Activated CD4-positive, alpha-beta T cell treated with anti-CD3 and anti-CD28 coated beads for 48 hours (primary cell): ENCODE measurements around the gene VEGFB.

Source experiments
- DNase-seq: peaks from one replicate; pipeline ENCODE4 v3.0.0-alpha.2; 2020

Gene VEGFB

GRCh38 chr11:64263021-64263946, 28.9 kb downstream of the VEGFB start:
- DNase-seq: no peak

- DNase-seq: no peak
Measured at GRCh38 chr11:64263947-64264317, 29.5 kb downstream of the VEGFB start.

- DNase-seq: no peak
Measured at GRCh38 chr11:64264371-64264852, 30.0 kb downstream of the VEGFB start.

GRCh38 chr11:64265176-64266160, 31.1 kb downstream of the VEGFB start:
- DNase-seq: no peak

- DNase-seq: no peak
Measured at GRCh38 chr11:64266339-64266738, 32.0 kb downstream of the VEGFB start.

- DNase-seq: no peak
Measured at GRCh38 chr11:64267207-64267945, 33.0 kb downstream of the VEGFB start.

- DNase-seq: no peak
Measured at GRCh38 chr11:64268025-64268892, 33.9 kb downstream of the VEGFB start.

GRCh38 chr11:64268893-64269539, 34.6 kb downstream of the VEGFB start:
- peak; percentile 74 for DNase-seq

- peak; percentile 99 for DNase-seq
Measured at GRCh38 chr11:64269540-64270220, 35.3 kb downstream of the VEGFB start.

GRCh38 chr11:64275031-64275800, 40.8 kb downstream of the VEGFB start:
- DNase-seq: no peak

GRCh38 chr11:64275841-64276240, 41.5 kb downstream of the VEGFB start:
- no peak for DNase-seq

GRCh38 chr11:64276653-64277431, 42.5 kb downstream of the VEGFB start:
- DNase-seq: no peak

GRCh38 chr11:64278576-64279190, 44.3 kb downstream of the VEGFB start:
- DNase-seq: no peak

GRCh38 chr11:64281957-64282770, 47.8 kb downstream of the VEGFB start:
- DNase-seq: no peak

GRCh38 chr11:64283092-64283491, 48.7 kb downstream of the VEGFB start:
- DNase-seq: no peak

- peak; percentile 95 for DNase-seq
Measured at GRCh38 chr11:64284048-64284961, 49.9 kb downstream of the VEGFB start, which contains the start of gene BAD. BAD (minus strand) TSS chr11:64284665; CDS start chr11:64284368, 297 bp downstream.
